Activated T-helper 17 cell treated with anti-CD3 and anti-CD28 coated beads, Interleukin-2, amount 50 U/mL, for 72 hours (primary cell): ENCODE data around the gene RPH3AL. TPM values are rescaled to one million over a fixed set of nuclear protein-coding genes. Genes with fewer than 3 reads are reported as not detected.
A peak's percentile ranks its signal among the peaks of the same experiment; 100 is the strongest.
"Not testable (repeated sequence)": the region's sequence is repeated elsewhere in the genome, so short reads cannot be mapped to it uniquely, and the experiment has no call there.

Experiments
- ATAC-seq: fragments of 150-1000 bp; cut with Tn5 transposase; replicated peaks from 2 replicates; pipeline ENCODE4 v1.10.0; 2021; ENCODE audit warnings: mild to moderate bottlenecking, moderate library complexity
- H3K27ac Mint-ChIP-seq: one replicate; pipeline ENCODE4 v1.8.0; 2022; ENCODE audit warnings: mixed read lengths
- H3K27me3 Mint-ChIP-seq: one replicate; pipeline ENCODE4 v1.8.0; 2022; ENCODE audit warnings: mixed read lengths
- H3K36me3 Mint-ChIP-seq: one replicate; pipeline ENCODE4 v1.8.0; 2022; ENCODE audit warnings: low read depth, mild to moderate bottlenecking, mixed read lengths
- H3K4me1 Mint-ChIP-seq: one replicate; pipeline ENCODE4 v1.8.0; 2022; ENCODE audit warnings: mixed read lengths
- H3K4me3 Mint-ChIP-seq: one replicate; pipeline ENCODE4 v1.8.0; 2022; ENCODE audit warnings: mild to moderate bottlenecking, mixed read lengths
- H3K9me3 Mint-ChIP-seq: one replicate; pipeline ENCODE4 v1.8.0; 2022; ENCODE audit warnings: mixed read lengths
- total RNA-seq, 2 donors: library from RNA; stranded (reverse); gene quantifications; one replicate each; pipeline ENCODE4 v1.2.3, GENCODE V29; 2022

Gene RPH3AL
- total RNA-seq, 2 donors from 2014 or later: 1.9 to 2.5 TPM

DNA sequence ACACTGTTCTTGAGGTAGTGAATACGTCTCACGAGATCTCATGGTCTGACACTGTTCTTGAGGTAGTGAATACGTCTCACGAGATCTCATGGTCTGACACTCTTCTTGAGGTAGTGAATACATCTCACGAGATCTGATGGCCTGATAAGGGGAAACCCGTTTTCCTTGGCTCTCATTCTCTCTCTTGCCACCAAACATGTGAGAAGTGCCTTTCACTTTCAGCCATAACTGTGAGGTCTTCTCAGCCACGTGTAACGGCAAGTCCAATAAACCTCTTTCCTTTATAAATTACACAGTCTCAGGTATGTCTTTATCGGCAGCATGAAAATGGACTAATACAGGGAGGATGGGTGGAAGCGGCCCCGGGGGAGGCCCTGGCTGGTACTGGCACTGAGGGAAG is 184.0 kb downstream of the RPH3AL start:
- not testable (repeated sequence) for H3K27ac Mint-ChIP-seq, H3K36me3 Mint-ChIP-seq, H3K27me3 Mint-ChIP-seq, H3K4me1 Mint-ChIP-seq, H3K9me3 Mint-ChIP-seq, H3K4me3 Mint-ChIP-seq
- peak; percentile 38 for ATAC-seq

DNA sequence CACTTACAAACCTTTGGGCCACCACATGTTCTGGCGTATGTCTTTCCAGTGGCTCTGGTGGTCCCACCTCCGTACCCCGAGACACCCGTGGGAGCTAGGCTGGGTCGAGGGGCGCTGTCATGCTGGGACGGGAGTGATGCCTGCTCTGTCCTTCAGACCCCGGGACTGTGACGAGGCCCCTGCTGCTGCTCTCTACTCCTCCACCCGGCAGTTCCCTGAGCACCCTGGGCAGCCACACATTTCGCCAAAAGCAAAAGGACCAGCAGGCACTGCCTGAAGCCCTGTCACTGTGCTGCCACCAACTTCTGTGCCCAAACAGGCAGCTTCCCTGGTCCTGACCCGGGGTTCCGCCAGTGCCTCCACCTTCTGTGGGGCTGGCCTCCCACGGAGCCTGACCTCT is 186.7 kb downstream of the RPH3AL start:
- Mint-ChIP-seq H3K27me3 (peaks cover 12% of the 10 kb centered on the region), H3K36me3 (no peaks in the 10 kb centered on the region), H3K4me1 (no peaks in the 10 kb centered on the region), H3K27ac (no peak overlapping the region), H3K4me3 (no peak overlapping the region), H3K9me3 (no peaks in the 10 kb centered on the region)
- ATAC-seq: no peak

DNA sequence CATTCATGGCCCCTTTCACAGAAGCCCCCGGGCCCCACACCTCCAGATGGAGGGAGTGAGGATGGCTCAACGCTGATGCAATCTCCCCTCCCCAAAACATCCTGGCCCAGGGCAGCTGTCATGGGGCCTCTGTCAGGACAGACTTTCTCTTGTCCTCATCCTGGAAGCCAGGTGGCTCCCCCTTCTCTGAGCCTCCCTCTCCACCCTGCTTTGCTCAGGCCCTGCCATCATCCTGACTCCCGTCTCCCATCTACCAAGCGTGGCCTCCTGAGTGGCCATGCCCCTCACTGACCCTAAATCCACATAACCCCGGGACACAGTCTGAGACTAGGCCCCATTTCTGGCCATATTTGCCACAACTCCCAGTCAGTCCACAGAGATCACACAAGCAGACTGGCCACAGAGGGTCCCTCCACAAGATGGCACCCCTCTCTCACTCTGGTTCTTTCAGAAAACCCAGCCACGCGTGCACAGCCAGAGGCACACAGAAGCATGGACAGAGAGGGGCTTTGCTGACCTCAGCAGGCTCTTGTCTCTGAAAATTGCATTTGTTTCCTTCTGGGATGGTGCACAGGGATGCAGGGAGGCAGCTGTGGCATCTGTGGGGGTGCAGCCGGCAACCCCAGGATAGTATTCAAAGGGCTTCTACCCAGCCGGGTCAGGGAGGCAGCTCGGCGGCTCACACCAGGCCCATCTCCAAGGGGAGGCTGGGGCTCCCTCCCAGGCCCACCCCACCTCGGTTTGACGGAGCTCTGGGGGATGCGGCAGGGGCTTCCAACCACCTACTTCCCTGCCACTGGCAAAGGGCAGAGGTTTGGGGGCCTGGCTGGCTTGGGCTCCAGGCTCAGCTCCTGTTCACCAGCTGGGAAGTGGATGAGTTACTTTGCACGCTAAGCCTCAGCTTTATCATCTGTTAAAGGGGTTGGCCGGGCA is 188.0 kb downstream of the RPH3AL start:
- ATAC-seq: peak; percentile 43
- H3K9me3 Mint-ChIP-seq: no peaks in the 10 kb centered on the region
- H3K36me3 Mint-ChIP-seq: no peaks in the 10 kb centered on the region
- no peak overlapping the region for H3K27ac Mint-ChIP-seq
- H3K27me3 Mint-ChIP-seq: peaks cover 12% of the 10 kb centered on the region
- H3K4me3 Mint-ChIP-seq: no peak overlapping the region
- H3K4me1 Mint-ChIP-seq: no peaks in the 10 kb centered on the region

DNA sequence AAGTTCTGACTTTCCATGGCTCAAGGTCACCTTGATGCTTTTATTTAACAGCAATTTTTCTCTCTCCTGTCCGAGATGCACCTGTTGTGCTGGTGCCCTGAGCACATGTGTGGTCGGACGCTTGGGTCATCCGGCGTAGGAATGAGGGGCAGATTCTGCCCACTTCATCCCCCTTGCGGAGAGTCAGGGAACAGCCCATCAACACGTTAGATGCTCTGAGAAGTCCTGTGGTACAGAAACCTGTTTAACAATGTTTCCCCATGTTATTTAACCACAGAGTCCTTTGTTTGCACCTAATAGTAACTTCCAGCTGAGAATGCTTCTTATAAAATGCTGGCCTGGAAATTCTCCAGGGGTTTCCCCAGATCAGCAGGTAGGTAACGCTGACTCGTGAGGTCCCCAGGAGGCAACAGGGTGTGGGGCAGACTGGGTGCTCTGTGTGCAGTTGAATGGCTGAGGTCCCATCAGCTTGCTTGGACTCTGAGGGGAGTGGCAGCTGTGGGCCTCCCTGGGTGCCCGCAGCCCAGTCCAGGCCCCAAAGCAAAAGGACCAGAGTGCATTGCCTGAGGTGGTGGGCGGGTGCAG is 189.0 kb downstream of the RPH3AL start:
- Mint-ChIP-seq H3K9me3 (no peaks in the 10 kb centered on the region), H3K4me1 (no peaks in the 10 kb centered on the region), H3K27ac (no peak overlapping the region), H3K4me3 (no peak overlapping the region), H3K36me3 (no peaks in the 10 kb centered on the region), H3K27me3 (peaks cover 8% of the 10 kb centered on the region)
- no peak for ATAC-seq

DNA sequence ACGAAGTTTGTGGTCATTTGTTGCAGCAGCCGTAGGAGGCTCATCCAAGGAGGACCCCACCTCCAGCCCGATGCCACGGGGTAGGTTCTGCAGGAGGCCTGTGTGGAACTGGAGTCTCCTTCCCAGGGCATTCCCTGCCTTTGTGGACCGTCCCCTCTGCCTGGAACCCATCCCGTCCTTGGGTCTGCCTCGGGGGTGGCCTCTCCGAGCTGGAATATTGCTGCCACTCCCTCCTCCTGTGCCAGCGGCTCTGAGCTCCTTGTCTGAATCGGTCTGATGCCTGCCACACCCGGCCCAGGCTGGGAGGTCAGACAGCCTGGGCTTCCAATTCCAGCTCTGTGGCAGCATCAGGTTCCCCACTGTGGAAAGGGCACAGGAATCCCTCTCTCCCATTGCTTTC is 189.9 kb downstream of the RPH3AL start:
- H3K9me3 Mint-ChIP-seq: no peaks in the 10 kb centered on the region
- H3K27ac Mint-ChIP-seq: no peak overlapping the region
- H3K4me3 Mint-ChIP-seq: no peak overlapping the region
- no peak for ATAC-seq
- H3K36me3 Mint-ChIP-seq: no peaks in the 10 kb centered on the region
- H3K27me3 Mint-ChIP-seq: peaks cover 12% of the 10 kb centered on the region
- no peaks in the 10 kb centered on the region for H3K4me1 Mint-ChIP-seq

Other genes starting within 250 kb of the RPH3AL start
- not detected for gene SCGB1C2, start 215.2 kb downstream of the RPH3AL start, total RNA-seq
- gene DOC2B, start 171.2 kb downstream of the RPH3AL start, total RNA-seq: 1 to 10 TPM in 1 of 2 donors, under 1 TPM in 1; 0.45 to 1.3 TPM
- gene RFLNB, start 93.1 kb upstream of the RPH3AL start, total RNA-seq: 10 to 100 TPM; 50.3 to 54.7 TPM